Esophagus squamous epithelium (tissue), 5 donors: ENCODE results near the gene ANK3. TPM values are rescaled to one million over a fixed set of nuclear protein-coding genes. Genes with fewer than 3 reads are reported as not detected.

ENCODE experiments used
- DNase-seq: peaks from one replicate; lab custom pipeline; 2025; lab: John Stamatoyannopoulos, UW
- H3K27ac ChIP-seq, 4 donors: fragments of 200-600 bp; sonication (generic); one replicate each; pipeline ENCODE4 v1.5.1; 2016 to 2019; ENCODE audit warnings: mild to moderate bottlenecking in 1 of 4
- H3K27me3 ChIP-seq, 4 donors: fragments of 200-600 bp; sonication (generic); 1 replicate in 3 of 4; 2 replicates in 1 of 4; pipeline versions ENCODE4 v1.5.1 to v1.6.0; 2017 to 2021; ENCODE audit warnings: antibody characterized with exemption in 1 of 4
- H3K36me3 ChIP-seq, 3 donors: fragments of 200-600 bp; sonication (generic); one replicate each; pipeline ENCODE4 v1.5.1; 2016 to 2019
- H3K4me1 ChIP-seq, 3 donors: fragments of 200-600 bp; sonication (generic); one replicate each; pipeline ENCODE4 v1.5.1; 2017 to 2019
- H3K4me3 ChIP-seq, 4 donors: fragments of 200-600 bp; sonication (generic); 1 replicate in 3 of 4; 2 replicates in 1 of 4; pipeline ENCODE4 v1.5.1; 2016 to 2019; ENCODE audit warnings: mild to moderate bottlenecking in 2 of 4, moderate library complexity in 1 of 4
- H3K9me3 ChIP-seq, 3 donors: fragments of 200-600 bp; sonication (generic); one replicate each; pipeline ENCODE4 v1.5.1; 2016 to 2019
- POLR2A ChIP-seq, 4 donors: fragments of 450-650 bp; IDR thresholded peaks; one replicate each; pipeline ENCODE4 v1.6.1; 2017; ENCODE audit warnings: antibody characterized with exemption in 4 of 4, mild to moderate bottlenecking in 4 of 4, moderate library complexity in 3 of 4
- WGBS, 2 donors: methylation state at CpG; one replicate each; pipeline ENCODE4 v1.1.5; 2018; 5-methylcytosine and 5-hydroxymethylcytosine counted together
- intact Hi-C: fragments of 100-400 bp; cut with DNase I; formaldehyde crosslinking; loops from one replicate; pipeline ENCODE4 v1.15.0; 2022
- total RNA-seq, 4 donors: library from RNA; depleted of rRNA; stranded (reverse); fragments of >200 nt; gene quantifications; one replicate each; pipeline ENCODE4 v1.1.0, GENCODE V29; 2016
- TF ChIP-seq, protein P1 (sequence below), 6 experiments: fragments of 450-650 bp in 4 of 6; fragments of 200-600 bp in 2 of 6; sonication (generic) in 2 of 6; IDR thresholded peaks; one replicate each; pipeline ENCODE4 v1.5.1; 2016 to 2019; ENCODE audit warnings: antibody characterized with exemption in 6 of 6, mild to moderate bottlenecking in 4 of 6, moderate library complexity in 4 of 6
- donor health status: DM: yes; HTN: yes; CAD: no.

ANK3 gene
- total RNA-seq, 4 donors from 2014 or later = 23.1 to 59.1 (median 33.0) TPM

DNA sequence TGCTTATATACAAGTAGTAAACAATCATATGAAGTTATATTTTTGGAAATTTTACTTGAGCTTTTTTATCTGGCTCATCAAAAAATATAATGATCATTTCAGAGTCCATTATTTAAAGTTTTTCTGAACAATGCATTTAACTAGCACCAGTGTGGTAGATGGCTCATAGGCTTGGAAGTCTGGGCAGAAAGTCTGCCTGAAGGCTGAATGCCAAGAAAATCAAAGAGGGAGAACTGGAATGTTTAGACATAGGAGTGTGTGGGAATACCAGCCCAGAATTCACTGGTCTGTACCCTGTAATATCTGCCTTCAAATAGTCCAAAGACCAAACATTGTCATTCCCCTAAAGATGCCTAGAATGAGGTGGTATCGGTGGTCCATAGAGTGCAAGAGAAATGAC is 40.3 kb upstream of the ANK3 start:
- intact Hi-C loops = loop anchor here (10.0 kb wide), 1 partner anchor 335 kb away; no protein-coding TSS in a partner anchor
- 86 to 92% methylated on average over 1 of the region's 1 CpG for WGBS, 2 donors

DNA sequence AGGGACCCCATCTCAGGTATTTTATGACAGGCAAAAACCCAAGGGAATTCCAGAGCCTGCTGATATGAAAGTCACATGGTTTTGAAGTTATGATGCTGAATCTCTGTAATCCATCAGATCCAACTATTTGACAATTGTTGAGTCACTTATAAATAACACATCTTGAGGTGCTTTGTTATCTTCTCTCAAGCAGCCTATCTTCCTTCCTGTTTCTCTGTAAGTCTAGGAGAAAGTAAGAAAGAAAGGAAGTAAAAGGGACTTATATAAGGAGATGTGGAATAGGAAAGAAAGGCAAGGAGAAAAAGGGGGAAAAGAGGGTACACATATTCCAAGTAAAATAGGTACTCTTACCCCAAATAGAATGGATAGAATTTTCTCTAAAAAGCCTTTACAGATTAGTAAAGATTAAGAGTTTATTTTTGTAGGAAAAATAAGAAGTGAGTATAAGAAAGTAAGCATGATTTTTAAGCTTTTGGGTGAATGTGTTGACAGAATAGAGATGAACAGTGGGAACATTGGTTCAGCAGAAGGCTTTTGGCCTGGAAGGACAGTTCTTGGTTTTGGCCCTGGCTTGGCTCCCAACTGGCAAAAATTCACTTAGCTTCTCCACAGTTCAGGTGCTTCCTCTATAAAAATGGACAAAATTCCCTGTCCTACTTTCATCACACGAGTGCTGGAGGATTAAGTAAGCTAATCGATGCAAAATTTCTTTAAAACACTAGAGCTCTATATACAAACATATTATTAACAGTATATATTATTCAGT is 39.6 kb upstream of the ANK3 start:
- Histone ChIP-seq H3K36me3 (no peaks in the 10 kb centered on the region), H3K27ac (no peak overlapping the region), H3K9me3 (no peaks in the 10 kb centered on the region), H3K27me3 (no peaks in the 10 kb centered on the region), H3K4me3 (no peak overlapping the region), H3K4me1 (peaks cover 0 to 51% (median 0%) of the 10 kb centered on the region in 3 donors)
- no peak for DNase-seq
- 51 to 66% methylated on average over 2 of the region's 2 CpGs for WGBS, 2 donors
- intact Hi-C loops = no loop called here
- TF ChIP-seq, protein P1, sequence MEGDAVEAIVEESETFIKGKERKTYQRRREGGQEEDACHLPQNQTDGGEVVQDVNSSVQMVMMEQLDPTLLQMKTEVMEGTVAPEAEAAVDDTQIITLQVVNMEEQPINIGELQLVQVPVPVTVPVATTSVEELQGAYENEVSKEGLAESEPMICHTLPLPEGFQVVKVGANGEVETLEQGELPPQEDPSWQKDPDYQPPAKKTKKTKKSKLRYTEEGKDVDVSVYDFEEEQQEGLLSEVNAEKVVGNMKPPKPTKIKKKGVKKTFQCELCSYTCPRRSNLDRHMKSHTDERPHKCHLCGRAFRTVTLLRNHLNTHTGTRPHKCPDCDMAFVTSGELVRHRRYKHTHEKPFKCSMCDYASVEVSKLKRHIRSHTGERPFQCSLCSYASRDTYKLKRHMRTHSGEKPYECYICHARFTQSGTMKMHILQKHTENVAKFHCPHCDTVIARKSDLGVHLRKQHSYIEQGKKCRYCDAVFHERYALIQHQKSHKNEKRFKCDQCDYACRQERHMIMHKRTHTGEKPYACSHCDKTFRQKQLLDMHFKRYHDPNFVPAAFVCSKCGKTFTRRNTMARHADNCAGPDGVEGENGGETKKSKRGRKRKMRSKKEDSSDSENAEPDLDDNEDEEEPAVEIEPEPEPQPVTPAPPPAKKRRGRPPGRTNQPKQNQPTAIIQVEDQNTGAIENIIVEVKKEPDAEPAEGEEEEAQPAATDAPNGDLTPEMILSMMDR (IDR thresholded peaks at IDR 0.05) = no peak
- TF ChIP-seq POLR2A (IDR thresholded peaks at IDR 0.05) = no peak

More for the DNA sequence above, 40.3 kb upstream of the ANK3 start:
- H3K9me3 ChIP-seq = no peaks in the 10 kb centered on the region
- no peaks in the 10 kb centered on the region for H3K36me3 ChIP-seq
- no peak overlapping the region for H3K4me3 ChIP-seq
- no peak for DNase-seq
- TF ChIP-seq, protein P1 (IDR thresholded peaks at IDR 0.05) = no peak
- TF ChIP-seq POLR2A (IDR thresholded peaks at IDR 0.05) = no peak
- no peak overlapping the region for H3K27ac ChIP-seq
- H3K4me1 ChIP-seq = peaks cover 0 to 49% (median 0%) of the 10 kb centered on the region in 3 donors
- H3K27me3 ChIP-seq = no peaks in the 10 kb centered on the region

DNA sequence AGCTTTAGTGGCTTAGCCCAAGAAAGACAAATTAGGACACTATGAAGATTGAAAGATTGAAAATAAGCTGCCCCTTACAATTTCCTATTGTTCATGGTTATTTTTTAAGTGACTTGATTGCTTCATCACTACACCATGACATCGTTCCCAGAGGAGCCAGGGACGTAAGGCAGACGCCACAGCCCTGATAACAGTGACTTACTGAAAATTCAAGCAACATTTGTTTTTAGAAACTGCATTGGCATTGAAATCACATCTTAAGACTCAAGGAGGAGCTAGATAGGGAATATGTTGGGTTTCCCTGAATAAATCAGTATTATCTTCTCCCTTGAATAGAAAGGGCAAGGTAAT is 38.7 kb upstream of the ANK3 start:
- Histone ChIP-seq H3K9me3 (no peaks in the 10 kb centered on the region), H3K4me3 (no peak overlapping the region), H3K4me1 (peaks cover 0 to 51% (median 0%) of the 10 kb centered on the region in 3 donors), H3K27me3 (no peaks in the 10 kb centered on the region), H3K27ac (no peak overlapping the region), H3K36me3 (no peaks in the 10 kb centered on the region)
- intact Hi-C loops = no loop called here
- no peak for DNase-seq
- 74 to 88% methylated on average over 3 of the region's 3 CpGs for WGBS, 2 donors
- TF ChIP-seq POLR2A (IDR thresholded peaks at IDR 0.05) = no peak
- TF ChIP-seq, protein P1 (IDR thresholded peaks at IDR 0.05) = no peak

DNA sequence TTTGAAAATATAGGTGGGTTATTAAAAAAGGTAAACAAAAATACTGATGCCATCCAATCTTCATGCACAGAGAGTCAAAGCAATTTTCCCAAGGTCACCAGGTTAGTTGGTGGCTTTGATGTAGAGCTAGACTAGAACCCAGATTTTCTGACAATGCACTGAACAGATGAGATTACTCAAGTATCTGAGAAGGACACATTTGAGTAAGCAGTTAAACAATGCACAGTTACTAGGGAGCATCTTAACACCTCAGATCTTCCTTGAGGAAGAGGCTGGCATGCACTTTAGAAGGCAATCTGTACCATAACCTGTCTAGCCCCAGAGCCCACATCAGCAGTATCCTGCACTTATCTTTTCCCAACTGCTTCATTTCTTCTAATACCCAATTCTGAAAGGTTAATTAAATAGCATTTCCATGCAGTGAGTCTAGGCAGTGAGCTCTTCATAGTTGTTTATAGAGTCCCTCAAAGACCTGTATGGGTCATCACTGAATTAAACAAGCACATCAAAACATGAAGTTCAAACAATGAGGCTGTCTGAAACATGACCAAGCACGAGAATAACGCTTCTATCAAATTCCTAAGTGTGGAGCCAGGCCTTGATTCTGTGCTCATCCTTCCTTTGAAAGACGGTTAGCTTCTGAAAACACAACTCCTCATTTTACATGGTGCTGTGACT is 38.2 kb upstream of the ANK3 start:
- no peak overlapping the region for H3K27ac ChIP-seq

More for the DNA sequence above, 38.2 kb upstream of the ANK3 start:
- no peak for DNase-seq
- Histone ChIP-seq H3K36me3 (no peaks in the 10 kb centered on the region), H3K27me3 (no peaks in the 10 kb centered on the region), H3K9me3 (no peaks in the 10 kb centered on the region), H3K4me1 (peaks cover 0 to 51% (median 0%) of the 10 kb centered on the region in 3 donors), H3K4me3 (no peak overlapping the region)
- WGBS, 2 donors = 25 to 56% methylated on average over 3 of the region's 3 CpGs
- no peak for TF ChIP-seq POLR2A (IDR thresholded peaks at IDR 0.05)
- TF ChIP-seq, protein P1 (IDR thresholded peaks at IDR 0.05) = no peak
- intact Hi-C loops = no loop called here
